Gastroesophageal sphincter (tissue), 4 donors: ENCODE data around the gene JSRP1. TPM values are rescaled to one million over a fixed set of nuclear protein-coding genes. Genes with fewer than 3 reads are reported as not detected.

Experiments used
- ATAC-seq: fragments of 150-250 bp; one replicate; pipeline ENCODE4 v1.9.1; 2016; ENCODE audit warnings: mild to moderate bottlenecking, moderate library complexity
- H3K27ac ChIP-seq, 4 donors: fragments of 200-600 bp; sonication (generic) in 3 of 4; 1 replicate in 3 of 4; 2 replicates in 1 of 4; pipeline ENCODE4 v1.5.1; 2016 to 2019
- H3K27me3 ChIP-seq: fragments of 200-600 bp; sonication (generic); one replicate; pipeline ENCODE4 v1.5.1; 2019
- H3K36me3 ChIP-seq, 2 donors: fragments of 200-600 bp; sonication (generic); one replicate each; pipeline ENCODE4 v1.5.1; 2019; ENCODE audit warnings: control low read depth in 1 of 2
- H3K4me1 ChIP-seq, 3 donors: fragments of 200-600 bp; sonication (generic); 1 replicate in 2 of 3; 2 replicates in 1 of 3; pipeline ENCODE4 v1.5.1; 2016 to 2019; ENCODE audit warnings: control low read depth in 2 of 3
- H3K4me3 ChIP-seq, 2 donors: fragments of 200-600 bp; sonication (generic); one replicate each; pipeline ENCODE4 v1.5.1; 2019; ENCODE audit warnings: mild to moderate bottlenecking in 1 of 2, moderate library complexity in 1 of 2
- H3K9me3 ChIP-seq, 3 donors: fragments of 200-600 bp; sonication (generic); one replicate each; pipeline ENCODE4 v1.5.1; 2017 to 2019; ENCODE audit warnings: control low read depth in 2 of 3
- EP300 ChIP-seq: sonication (generic); formaldehyde crosslinking; IDR thresholded peaks from one replicate; pipeline ENCODE4 v1.6.1; 2017; ENCODE audit warnings: antibody characterized with exemption, mild to moderate bottlenecking
- POLR2A ChIP-seq, 2 donors: fragments of 450-650 bp; IDR thresholded peaks; one replicate each; pipeline ENCODE4 v1.6.1; 2017; ENCODE audit warnings: antibody characterized with exemption in 2 of 2, mild to moderate bottlenecking in 2 of 2, moderate library complexity in 1 of 2
- POLR2AphosphoS5 ChIP-seq: sonication (generic); formaldehyde crosslinking; IDR thresholded peaks from one replicate; pipeline ENCODE4 v1.6.1; 2017; ENCODE audit warnings: antibody characterized with exemption
- WGBS, 2 donors: methylation state at CpG; one replicate each; pipeline ENCODE4 v1.1.5; 2018; ENCODE audit warnings: low coverage in 1 of 2; 5-methylcytosine and 5-hydroxymethylcytosine counted together
- total RNA-seq, 4 donors: library from RNA; depleted of rRNA; stranded (reverse); fragments of >200 nt; gene quantifications; one replicate each; pipeline ENCODE4 v1.1.0, GENCODE V29; 2016
- TF ChIP-seq, protein P1 (sequence below), 4 experiments: fragments of 200-600 bp in 2 of 4; fragments of 450-650 bp in 2 of 4; sonication (generic) in 1 of 4; IDR thresholded peaks; one replicate each; pipeline ENCODE4 v1.5.1; 2017 to 2019; ENCODE audit warnings: antibody characterized with exemption in 4 of 4, mild to moderate bottlenecking in 2 of 4, moderate library complexity in 2 of 4

Gene JSRP1
- total RNA-seq, 4 donors from 2014 or later, result 0.37 TPM; not detected in 3

DNA sequence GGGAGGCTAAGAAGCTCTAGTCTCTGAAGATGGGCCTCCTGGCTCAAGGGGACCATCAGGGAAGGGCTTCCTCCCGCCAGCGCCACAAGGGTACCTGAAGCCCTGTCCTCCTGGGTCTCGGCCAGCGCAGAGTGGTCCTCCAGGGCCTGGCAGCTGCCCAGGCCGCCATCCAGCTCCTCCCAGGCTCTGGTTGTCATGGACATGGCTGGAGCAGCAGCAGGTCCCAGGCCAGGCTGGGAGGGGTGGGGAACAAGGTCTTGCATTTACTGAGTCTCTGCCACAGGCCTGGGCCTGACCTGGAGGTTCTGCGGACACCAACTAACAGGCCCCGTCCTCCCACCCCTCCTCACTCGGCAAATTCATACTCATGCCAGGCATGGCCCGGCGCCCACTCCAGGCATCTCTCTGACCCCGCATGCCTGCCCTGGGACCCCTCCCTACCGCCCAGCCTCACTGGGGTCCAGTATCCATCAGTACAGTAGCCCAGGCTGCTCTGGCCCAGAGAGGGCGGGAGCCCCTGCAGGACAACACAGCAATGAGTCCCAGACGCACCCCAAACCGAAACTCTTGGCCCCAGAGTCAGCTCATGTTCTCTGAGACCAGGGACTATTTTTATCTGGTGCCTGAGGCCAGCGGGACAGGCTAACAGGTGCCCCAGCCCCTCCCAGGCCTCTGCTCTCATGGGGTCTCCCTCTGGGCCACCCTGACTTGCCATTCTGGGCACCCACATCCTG lies 938 bp downstream of the JSRP1 start:
- no peak for ATAC-seq
- TF ChIP-seq POLR2AphosphoS5 (no peak), POLR2A (IDR thresholded peaks at IDR 0.05) (no peak), EP300 (no peak)
- TF ChIP-seq, protein P1, sequence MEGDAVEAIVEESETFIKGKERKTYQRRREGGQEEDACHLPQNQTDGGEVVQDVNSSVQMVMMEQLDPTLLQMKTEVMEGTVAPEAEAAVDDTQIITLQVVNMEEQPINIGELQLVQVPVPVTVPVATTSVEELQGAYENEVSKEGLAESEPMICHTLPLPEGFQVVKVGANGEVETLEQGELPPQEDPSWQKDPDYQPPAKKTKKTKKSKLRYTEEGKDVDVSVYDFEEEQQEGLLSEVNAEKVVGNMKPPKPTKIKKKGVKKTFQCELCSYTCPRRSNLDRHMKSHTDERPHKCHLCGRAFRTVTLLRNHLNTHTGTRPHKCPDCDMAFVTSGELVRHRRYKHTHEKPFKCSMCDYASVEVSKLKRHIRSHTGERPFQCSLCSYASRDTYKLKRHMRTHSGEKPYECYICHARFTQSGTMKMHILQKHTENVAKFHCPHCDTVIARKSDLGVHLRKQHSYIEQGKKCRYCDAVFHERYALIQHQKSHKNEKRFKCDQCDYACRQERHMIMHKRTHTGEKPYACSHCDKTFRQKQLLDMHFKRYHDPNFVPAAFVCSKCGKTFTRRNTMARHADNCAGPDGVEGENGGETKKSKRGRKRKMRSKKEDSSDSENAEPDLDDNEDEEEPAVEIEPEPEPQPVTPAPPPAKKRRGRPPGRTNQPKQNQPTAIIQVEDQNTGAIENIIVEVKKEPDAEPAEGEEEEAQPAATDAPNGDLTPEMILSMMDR (IDR thresholded peaks at IDR 0.05), result no peak
- Histone ChIP-seq H3K4me3 (no peak overlapping the region), H3K27me3 (peaks cover 59% of the 10 kb centered on the region), H3K36me3 (no peaks in the 10 kb centered on the region), H3K27ac (no peak overlapping the region), H3K9me3 (no peaks in the 10 kb centered on the region), H3K4me1 (peaks cover 0 to 37% (median 31%) of the 10 kb centered on the region in 3 donors)
- WGBS, 2 donors, result no CpG with 5 or more reads among the region's 16 CpGs

DNA sequence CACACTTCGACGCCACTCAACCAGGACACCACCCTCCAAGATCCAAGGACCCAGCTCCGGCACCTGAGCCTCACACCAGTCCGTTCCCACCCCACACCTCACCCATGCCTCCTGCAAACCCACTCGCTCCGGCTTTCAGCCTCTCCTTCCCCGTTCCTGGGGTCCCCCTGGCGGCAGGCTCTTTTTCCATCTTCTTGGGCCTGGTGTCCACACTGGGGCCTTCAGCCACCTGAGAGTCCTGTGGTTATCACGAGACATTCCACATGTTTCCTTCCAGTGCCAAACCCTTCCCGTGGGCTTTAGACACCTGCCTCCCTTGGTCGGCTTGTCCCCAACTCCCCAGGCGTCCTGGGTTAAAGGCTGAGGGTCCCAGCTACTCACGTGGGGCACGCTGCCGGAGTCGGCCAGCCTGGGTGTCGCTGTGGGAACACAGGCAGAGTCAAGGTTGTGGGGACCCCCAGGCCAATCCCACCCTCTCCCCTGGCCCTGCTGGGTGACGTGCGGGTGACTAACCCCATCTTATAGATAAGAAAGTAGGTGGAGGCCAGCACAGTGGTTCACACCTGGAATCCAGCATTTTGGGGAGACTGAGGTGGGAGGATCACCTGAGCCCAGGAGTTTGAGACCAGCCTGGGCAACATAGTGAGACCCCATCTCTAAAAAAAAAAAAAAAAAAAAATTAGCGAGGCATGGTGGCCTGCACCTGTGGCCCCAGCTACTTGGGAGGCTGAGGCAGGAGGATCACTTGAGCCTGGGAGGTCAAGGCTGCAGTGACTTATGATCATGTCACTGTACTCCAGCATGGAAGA lies 1.9 kb downstream of the JSRP1 start:
- Histone ChIP-seq H3K9me3 (no peaks in the 10 kb centered on the region), H3K4me3 (no peak overlapping the region), H3K27me3 (peaks cover 70% of the 10 kb centered on the region), H3K27ac (no peak overlapping the region), H3K4me1 (peaks cover 0 to 45% (median 33%) of the 10 kb centered on the region in 3 donors), H3K36me3 (peaks cover 0 to 5% of the 10 kb centered on the region in 2 donors)
- 16 to 43% methylated on average over 4 to 7 of the region's 20 CpGs for WGBS, 2 donors
- TF ChIP-seq EP300 (no peak), POLR2A (IDR thresholded peaks at IDR 0.05) (no peak)
- TF ChIP-seq, protein P1 (IDR thresholded peaks at IDR 0.05), result peak in 2 of 4 experiments; percentile 33 to 36
- ATAC-seq, result no peak

DNA sequence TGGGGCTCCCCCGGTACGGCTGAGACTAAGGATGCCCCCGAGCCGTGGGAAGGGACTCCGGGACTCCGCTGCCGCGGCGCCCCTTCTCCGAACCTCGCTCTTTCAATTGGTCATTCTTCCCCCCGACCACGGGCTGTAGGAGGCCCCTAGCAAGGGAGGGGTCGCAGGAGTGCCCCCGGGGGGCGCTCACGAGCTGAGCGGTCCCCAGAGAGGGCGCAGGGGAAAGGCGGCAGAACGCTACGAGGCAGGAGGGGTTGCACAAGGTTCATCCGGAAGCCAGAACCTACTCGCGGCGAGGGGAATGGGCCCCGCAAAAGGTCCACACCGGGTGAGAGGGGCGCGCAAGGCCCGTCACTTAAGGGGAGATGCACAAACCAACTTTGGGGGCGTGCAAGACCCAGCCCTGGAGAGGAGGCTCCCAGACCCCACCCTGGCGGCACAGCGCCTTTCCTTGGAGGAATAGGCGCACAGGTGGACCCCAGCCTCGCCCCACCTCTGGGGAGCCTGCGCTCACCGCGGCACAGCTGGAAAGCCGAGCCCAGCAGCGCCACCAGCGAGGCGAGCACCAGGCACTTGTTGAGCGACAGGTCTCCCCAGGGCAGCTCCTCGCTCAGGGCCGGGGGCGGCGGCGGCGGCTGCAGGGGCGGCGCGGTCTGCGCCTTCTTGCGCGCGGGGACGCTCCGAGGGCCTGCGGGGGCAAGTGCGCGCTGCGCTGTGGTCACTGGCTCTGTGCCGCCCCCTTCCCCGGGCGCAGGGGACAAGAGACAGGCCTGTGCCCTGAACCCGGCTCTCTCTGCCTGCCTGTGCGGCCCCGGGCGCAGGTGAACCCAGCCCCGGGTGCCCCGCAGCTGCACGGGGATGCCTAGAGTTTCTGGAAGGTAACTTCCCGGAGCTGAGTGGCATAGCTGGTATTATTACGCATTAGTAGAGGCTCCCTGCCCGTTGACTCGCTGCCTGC lies 2.8 kb downstream of the JSRP1 start:
- H3K4me3 ChIP-seq, result peak overlapping the region in 1 of 2 donors; percentile 28

DNA sequence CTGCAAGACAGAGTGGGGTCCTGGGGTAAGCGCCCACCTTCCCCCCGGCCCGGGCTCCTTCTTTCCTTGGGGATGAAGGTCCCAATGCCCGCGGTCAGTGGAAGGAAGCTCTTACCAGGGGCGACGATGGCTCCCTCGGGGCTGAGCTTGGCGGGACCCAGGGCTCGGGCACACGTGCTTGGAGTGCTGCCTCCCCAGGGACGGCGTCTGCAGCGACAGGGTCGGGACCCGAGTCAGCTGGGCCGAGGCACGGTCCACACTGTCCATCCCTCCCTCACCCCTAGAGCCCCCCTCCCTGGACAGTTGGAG lies 3.5 kb downstream of the JSRP1 start:
- Histone ChIP-seq H3K27ac (no peak overlapping the region), H3K27me3 (peaks cover 71% of the 10 kb centered on the region), H3K4me3 (peak overlapping the region in 1 of 2 donors; percentile 28), H3K36me3 (peaks cover 0 to 20% of the 10 kb centered on the region in 2 donors), H3K4me1 (peaks cover 0 to 45% (median 33%) of the 10 kb centered on the region in 3 donors), H3K9me3 (no peaks in the 10 kb centered on the region)
- WGBS, 2 donors, result no CpG with 5 or more reads among the region's 18 CpGs
- TF ChIP-seq POLR2A (IDR thresholded peaks at IDR 0.05) (no peak), POLR2AphosphoS5 (no peak), EP300 (no peak)
- TF ChIP-seq, protein P1 (IDR thresholded peaks at IDR 0.05), result no peak
- ATAC-seq, result no peak

More for the DNA sequence above, 2.8 kb downstream of the JSRP1 start:
- Histone ChIP-seq H3K27me3 (peaks cover 71% of the 10 kb centered on the region), H3K36me3 (peaks cover 0 to 13% of the 10 kb centered on the region in 2 donors), H3K4me1 (peaks cover 0 to 45% (median 33%) of the 10 kb centered on the region in 3 donors), H3K9me3 (no peaks in the 10 kb centered on the region), H3K27ac (no peak overlapping the region)
- TF ChIP-seq POLR2AphosphoS5 (no peak), POLR2A (IDR thresholded peaks at IDR 0.05) (no peak), EP300 (no peak)
- TF ChIP-seq, protein P1 (IDR thresholded peaks at IDR 0.05), result no peak
- WGBS, 2 donors, result 24% methylated on average over 4 of the region's 77 CpGs; no CpG with 5 or more reads in 1 of the 2 donors
- no peak for ATAC-seq
